ENCODE data around the gene MAB21L3. TPM values are rescaled to one million over a fixed set of nuclear protein-coding genes. Genes with fewer than 3 reads are reported as not detected.

MAB21L3 gene
- total RNA-seq, 1 donor from 2014 or later: 0.34 TPM

GRCh38 chr1:116170721-116171589 lies 59.8 kb downstream of the MAB21L3 start:
- Histone ChIP-seq H2AFZ (ENCODE audit: low read depth, low read length) (no peak overlapping the region), H3K4me2 (ENCODE audit: low read length) (no peak overlapping the region), H3K27ac (ENCODE audit: low read depth, low read length) (no peak overlapping the region), H3K4me3 (ENCODE audit: insufficient read depth, low read depth, low read length) (no peak overlapping the region), H3K79me2 (ENCODE audit: insufficient read depth, low read length) (no peaks in the 10 kb centered on the region), H4K20me1 (ENCODE audit: insufficient read depth, low read length) (no peaks in the 10 kb centered on the region), H3K36me3 (ENCODE audit: insufficient read depth, low read length) (no peaks in the 10 kb centered on the region), H3K9ac (ENCODE audit: low read length) (no peak overlapping the region), H3K4me1 (ENCODE audit: insufficient read depth, low read length) (no peaks in the 10 kb centered on the region), H3K9me3 (ENCODE audit: insufficient read depth, low read depth, low read length) (no peaks in the 10 kb centered on the region), H3K27me3 (ENCODE audit: insufficient read depth, low read length) (peaks cover 14% of the 10 kb centered on the region)
- no peak for DNase-seq (ENCODE audit: low read depth)
- peaks cover 2% of the 10 kb centered on the region for H3K9me3 Mint-ChIP-seq (ENCODE audit: unreplicated experiment)
- H3K27me3 Mint-ChIP-seq (ENCODE audit: low read depth, unreplicated experiment): peaks cover 17% of the 10 kb centered on the region
- H3K4me1 Mint-ChIP-seq (ENCODE audit: low read depth, unreplicated experiment): peaks cover 2% of the 10 kb centered on the region
- H3K36me3 Mint-ChIP-seq (ENCODE audit: low read depth, unreplicated experiment): no peaks in the 10 kb centered on the region
- H3K27ac Mint-ChIP-seq (ENCODE audit: unreplicated experiment): no peak overlapping the region
- TF ChIP-seq, protein P1, sequence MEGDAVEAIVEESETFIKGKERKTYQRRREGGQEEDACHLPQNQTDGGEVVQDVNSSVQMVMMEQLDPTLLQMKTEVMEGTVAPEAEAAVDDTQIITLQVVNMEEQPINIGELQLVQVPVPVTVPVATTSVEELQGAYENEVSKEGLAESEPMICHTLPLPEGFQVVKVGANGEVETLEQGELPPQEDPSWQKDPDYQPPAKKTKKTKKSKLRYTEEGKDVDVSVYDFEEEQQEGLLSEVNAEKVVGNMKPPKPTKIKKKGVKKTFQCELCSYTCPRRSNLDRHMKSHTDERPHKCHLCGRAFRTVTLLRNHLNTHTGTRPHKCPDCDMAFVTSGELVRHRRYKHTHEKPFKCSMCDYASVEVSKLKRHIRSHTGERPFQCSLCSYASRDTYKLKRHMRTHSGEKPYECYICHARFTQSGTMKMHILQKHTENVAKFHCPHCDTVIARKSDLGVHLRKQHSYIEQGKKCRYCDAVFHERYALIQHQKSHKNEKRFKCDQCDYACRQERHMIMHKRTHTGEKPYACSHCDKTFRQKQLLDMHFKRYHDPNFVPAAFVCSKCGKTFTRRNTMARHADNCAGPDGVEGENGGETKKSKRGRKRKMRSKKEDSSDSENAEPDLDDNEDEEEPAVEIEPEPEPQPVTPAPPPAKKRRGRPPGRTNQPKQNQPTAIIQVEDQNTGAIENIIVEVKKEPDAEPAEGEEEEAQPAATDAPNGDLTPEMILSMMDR (IDR thresholded peaks at IDR 0.05; ENCODE audit: insufficient read depth, low read depth, low read length): no peak
- no peak for TF ChIP-seq EZH2 (IDR thresholded peaks at IDR 0.05; ENCODE audit: insufficient read depth, low read length)
- no peak overlapping the region for H3K4me3 Mint-ChIP-seq (ENCODE audit: unreplicated experiment)
- no peak for FAIRE-seq

DNA sequence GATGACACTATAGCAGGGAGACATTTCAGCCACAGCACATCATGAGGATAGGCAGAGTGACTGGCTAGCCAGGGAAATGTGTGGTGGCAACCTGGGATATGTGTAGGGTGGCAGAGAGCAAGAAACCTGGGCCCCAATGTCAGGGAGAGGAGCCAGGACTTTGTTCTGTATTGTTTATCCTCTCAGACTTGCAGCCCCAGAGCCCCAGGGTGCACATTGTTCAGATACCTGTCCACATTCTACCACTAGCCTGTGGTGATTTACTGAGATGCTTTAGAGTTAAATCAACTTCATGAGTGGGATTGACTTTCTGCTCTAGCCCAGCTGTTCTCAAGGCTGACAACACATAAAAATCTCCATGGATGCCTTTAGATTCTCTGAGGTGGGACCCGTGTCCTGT lies 61.5 kb downstream of the MAB21L3 start:
- Histone ChIP-seq H3K4me1 (ENCODE audit: insufficient read depth, low read length) (no peaks in the 10 kb centered on the region), H3K4me2 (ENCODE audit: low read length) (no peak overlapping the region), H3K27me3 (ENCODE audit: insufficient read depth, low read length) (peaks cover 6% of the 10 kb centered on the region), H4K20me1 (ENCODE audit: insufficient read depth, low read length) (no peaks in the 10 kb centered on the region), H3K4me3 (ENCODE audit: insufficient read depth, low read depth, low read length) (no peak overlapping the region), H3K9ac (ENCODE audit: low read length) (no peak overlapping the region), H2AFZ (ENCODE audit: low read depth, low read length) (no peak overlapping the region), H3K79me2 (ENCODE audit: insufficient read depth, low read length) (no peaks in the 10 kb centered on the region), H3K9me3 (ENCODE audit: insufficient read depth, low read depth, low read length) (no peaks in the 10 kb centered on the region), H3K27ac (ENCODE audit: low read depth, low read length) (no peak overlapping the region), H3K36me3 (ENCODE audit: insufficient read depth, low read length) (no peaks in the 10 kb centered on the region)
- Mint-ChIP-seq H3K27ac (ENCODE audit: unreplicated experiment) (no peak overlapping the region), H3K4me3 (ENCODE audit: unreplicated experiment) (no peak overlapping the region), H3K4me1 (ENCODE audit: low read depth, unreplicated experiment) (peaks cover 2% of the 10 kb centered on the region), H3K27me3 (ENCODE audit: low read depth, unreplicated experiment) (peaks cover 20% of the 10 kb centered on the region), H3K9me3 (ENCODE audit: unreplicated experiment) (peaks cover 4% of the 10 kb centered on the region), H3K36me3 (ENCODE audit: low read depth, unreplicated experiment) (no peaks in the 10 kb centered on the region)
- FAIRE-seq (no peak), DNase-seq (ENCODE audit: low read depth) (no peak)
- TF ChIP-seq EZH2 (IDR thresholded peaks at IDR 0.05; ENCODE audit: insufficient read depth, low read length): no peak
- TF ChIP-seq, protein P1 (IDR thresholded peaks at IDR 0.05; ENCODE audit: insufficient read depth, low read depth, low read length): no peak

GRCh38 chr1:116175611-116176010 lies 64.4 kb downstream of the MAB21L3 start:
- FAIRE-seq: no peak
- Histone ChIP-seq H2AFZ (ENCODE audit: low read depth, low read length) (no peak overlapping the region), H3K4me1 (ENCODE audit: insufficient read depth, low read length) (no peaks in the 10 kb centered on the region), H3K4me2 (ENCODE audit: low read length) (no peak overlapping the region), H3K79me2 (ENCODE audit: insufficient read depth, low read length) (no peaks in the 10 kb centered on the region), H3K9me3 (ENCODE audit: insufficient read depth, low read depth, low read length) (no peaks in the 10 kb centered on the region), H3K9ac (ENCODE audit: low read length) (no peak overlapping the region), H3K4me3 (ENCODE audit: insufficient read depth, low read depth, low read length) (no peak overlapping the region), H3K27me3 (ENCODE audit: insufficient read depth, low read length) (peaks cover 3% of the 10 kb centered on the region), H4K20me1 (ENCODE audit: insufficient read depth, low read length) (no peaks in the 10 kb centered on the region), H3K36me3 (ENCODE audit: insufficient read depth, low read length) (no peaks in the 10 kb centered on the region), H3K27ac (ENCODE audit: low read depth, low read length) (no peak overlapping the region)
- no peak for TF ChIP-seq EZH2 (IDR thresholded peaks at IDR 0.05; ENCODE audit: insufficient read depth, low read length)
- TF ChIP-seq, protein P1 (IDR thresholded peaks at IDR 0.05; ENCODE audit: insufficient read depth, low read depth, low read length): no peak
- no peak for DNase-seq (ENCODE audit: low read depth)
- H3K9me3 Mint-ChIP-seq (ENCODE audit: unreplicated experiment): peaks cover 4% of the 10 kb centered on the region
- no peak overlapping the region for H3K27ac Mint-ChIP-seq (ENCODE audit: unreplicated experiment)
- no peaks in the 10 kb centered on the region for H3K4me1 Mint-ChIP-seq (ENCODE audit: low read depth, unreplicated experiment)
- H3K4me3 Mint-ChIP-seq (ENCODE audit: unreplicated experiment): no peak overlapping the region
- H3K27me3 Mint-ChIP-seq (ENCODE audit: low read depth, unreplicated experiment): peaks cover 15% of the 10 kb centered on the region
- H3K36me3 Mint-ChIP-seq (ENCODE audit: low read depth, unreplicated experiment): peaks cover 2% of the 10 kb centered on the region
